Activated naive CD4-positive, alpha-beta T cell treated with anti-CD3 and anti-CD28 coated beads for 36 hours (primary cell): ENCODE measurements around the gene SHQ1. TPM values are rescaled to one million over a fixed set of nuclear protein-coding genes. Genes with fewer than 3 reads are reported as not detected.
"Not testable (repeated sequence)": the region's sequence is repeated elsewhere in the genome, so short reads cannot be mapped to it uniquely, and the experiment has no call there.

Experiments
- CTCF ChIA-PET: fragments of 350-600 bp; sonication (Branson Sonifier 250); formaldehyde crosslinking; loops from one replicate; lab custom pipeline; 2021; ENCODE audit warnings: antibody characterized with exemption; lab: Charles Lee
- DNase-seq: peaks from one replicate; pipeline ENCODE4 v3.0.0-alpha.2; 2020
- H3K27ac Mint-ChIP-seq: one replicate; pipeline ENCODE4 v1.8.0; 2021; ENCODE audit warnings: mild to moderate bottlenecking, mixed read lengths
- H3K27me3 Mint-ChIP-seq: one replicate; pipeline ENCODE4 v1.8.0; 2021; ENCODE audit warnings: low read depth, mixed read lengths
- H3K36me3 Mint-ChIP-seq: one replicate; pipeline ENCODE4 v1.8.0; 2021; ENCODE audit warnings: low read depth, mixed read lengths
- H3K4me1 Mint-ChIP-seq: one replicate; pipeline ENCODE4 v1.8.0; 2021; ENCODE audit warnings: low read depth, mixed read lengths
- H3K4me3 Mint-ChIP-seq: one replicate; pipeline ENCODE4 v1.8.0; 2021; ENCODE audit warnings: mild to moderate bottlenecking, moderate library complexity, mixed read lengths
- H3K9me3 Mint-ChIP-seq: one replicate; pipeline ENCODE4 v1.8.0; 2021; ENCODE audit warnings: mixed read lengths
- intact Hi-C: fragments of 100-400 bp; cut with micrococcal nuclease; formaldehyde crosslinking; loops from one replicate; pipeline ENCODE4 v1.15.1; 2023
- total RNA-seq, 2 experiments: library from RNA; stranded (reverse); gene quantifications; one replicate each; pipeline ENCODE4 v1.2.3, GENCODE V29; 2021

The SHQ1 gene
- total RNA-seq, 2 experiments from 2014 or later, result 19.9 to 20.5 TPM

DNA sequence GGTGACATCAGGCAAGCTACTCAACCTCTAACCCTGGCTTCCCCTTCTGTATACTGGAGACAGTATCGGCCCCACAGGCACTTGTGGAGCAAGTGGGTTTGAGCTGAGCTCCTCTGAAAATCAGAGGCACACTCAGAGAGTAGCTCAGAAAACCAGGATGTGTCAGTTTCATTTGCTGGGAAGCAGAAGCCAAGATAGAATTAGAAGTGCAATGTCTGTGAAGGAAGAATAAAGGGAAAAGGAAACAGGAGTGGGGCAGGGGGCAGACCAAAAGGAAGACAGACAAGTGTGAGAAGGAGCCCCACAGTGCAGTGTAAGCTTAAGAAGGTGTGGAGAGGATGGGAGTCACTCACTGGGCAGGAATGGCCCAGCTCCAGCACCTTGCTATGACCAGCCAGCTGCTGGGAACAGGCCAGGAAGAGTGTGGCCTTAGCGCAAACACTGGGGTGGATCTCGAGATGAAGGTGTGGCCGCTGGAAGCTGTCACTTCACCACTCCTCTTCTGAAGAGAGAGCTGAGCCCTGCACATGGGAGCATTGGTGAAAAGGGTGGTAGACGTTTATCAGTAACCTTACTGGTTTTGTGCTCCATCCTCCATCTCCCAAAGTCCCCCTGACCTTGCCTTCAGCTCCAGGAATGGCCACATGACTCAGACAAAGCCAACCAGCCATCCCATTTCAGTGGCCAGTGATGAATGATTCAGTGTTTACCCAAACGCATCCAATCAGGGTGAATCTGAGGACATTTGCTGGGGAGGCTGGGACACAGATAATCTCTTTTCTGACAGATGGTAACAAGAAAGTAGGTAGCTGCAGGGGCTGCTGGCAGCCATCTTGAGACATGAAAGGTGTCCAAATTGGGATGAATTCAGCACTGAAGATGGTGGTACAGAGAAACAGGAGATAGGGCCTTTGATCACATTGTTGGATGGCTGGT lies 108.4 kb downstream of the SHQ1 start:
- CTCF ChIA-PET, result interaction anchor here (0.7 to 2.0 kb wide), 4 partner anchors 11 to 80 kb away, joined by 3 to 8 read pairs (median 4); no protein-coding TSS in a partner anchor
- intact Hi-C loops, result loop anchor here (1.0 to 10.0 kb wide), 4 partner anchors 9 to 1015 kb away; partner anchors contain the start of gene EIF4E3
- no peak for DNase-seq
- H3K27me3 Mint-ChIP-seq, result no peaks in the 10 kb centered on the region
- peak overlapping the region; percentile 44 for H3K27ac Mint-ChIP-seq
- H3K36me3 Mint-ChIP-seq, result peaks cover 1% of the 10 kb centered on the region
- H3K4me3 Mint-ChIP-seq, result peak overlapping the region; percentile 83
- peaks cover 21% of the 10 kb centered on the region for H3K4me1 Mint-ChIP-seq
- H3K9me3 Mint-ChIP-seq, result peaks cover 5% of the 10 kb centered on the region

DNA sequence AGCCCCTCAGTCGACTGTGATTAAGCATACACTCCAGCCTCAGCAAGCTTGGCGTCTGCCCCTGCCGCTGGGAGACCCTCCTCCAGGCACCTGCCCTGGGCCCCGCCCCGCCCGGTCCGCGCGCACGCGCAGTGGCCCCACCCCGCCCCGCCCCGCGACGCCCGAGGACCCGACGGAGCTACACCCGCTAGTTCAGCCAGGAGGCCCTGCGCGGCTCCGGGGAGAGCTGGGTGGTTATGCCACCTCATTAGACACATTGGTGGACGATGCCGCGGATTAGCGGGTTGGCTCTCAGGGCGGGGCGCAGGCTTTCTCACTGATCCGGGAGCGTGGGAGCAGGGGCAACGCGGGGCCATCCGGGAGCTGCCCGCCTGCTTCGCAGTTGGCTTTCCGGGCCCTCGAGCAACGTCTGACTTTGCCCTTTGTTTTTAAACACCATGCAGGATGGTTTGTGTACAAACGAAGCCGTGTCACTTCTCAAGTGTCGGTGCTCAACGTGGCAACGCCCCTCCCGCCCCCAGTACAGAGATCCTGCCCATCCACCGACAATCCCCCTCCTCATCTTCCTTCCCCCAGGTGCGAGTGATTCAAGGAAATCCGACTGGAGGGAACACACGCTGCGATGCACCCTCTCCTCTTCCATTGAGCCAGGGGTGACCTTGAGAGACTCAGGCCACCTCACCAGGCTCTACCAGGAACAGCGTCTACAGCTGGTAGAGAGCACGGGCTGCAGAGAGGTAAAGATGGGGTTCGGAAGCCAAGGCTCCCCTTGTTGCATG lies 109.3 kb downstream of the SHQ1 start:
- intact Hi-C loops, result loop anchor here (1.0 to 5.0 kb wide), 4 partner anchors 9 to 83 kb away; no protein-coding TSS in a partner anchor
- Mint-ChIP-seq H3K4me1 (peaks cover 21% of the 10 kb centered on the region), H3K36me3 (peaks cover 1% of the 10 kb centered on the region), H3K4me3 (peak overlapping the region; percentile 83), H3K9me3 (peaks cover 9% of the 10 kb centered on the region), H3K27me3 (no peaks in the 10 kb centered on the region), H3K27ac (peak overlapping the region; percentile 51)
- DNase-seq, result peak; percentile 85
- CTCF ChIA-PET, result interaction anchor here (0.5 to 2.0 kb wide), 6 partner anchors 12 to 638 kb away, joined by 3 to 8 read pairs (median 3); no protein-coding TSS in a partner anchor

DNA sequence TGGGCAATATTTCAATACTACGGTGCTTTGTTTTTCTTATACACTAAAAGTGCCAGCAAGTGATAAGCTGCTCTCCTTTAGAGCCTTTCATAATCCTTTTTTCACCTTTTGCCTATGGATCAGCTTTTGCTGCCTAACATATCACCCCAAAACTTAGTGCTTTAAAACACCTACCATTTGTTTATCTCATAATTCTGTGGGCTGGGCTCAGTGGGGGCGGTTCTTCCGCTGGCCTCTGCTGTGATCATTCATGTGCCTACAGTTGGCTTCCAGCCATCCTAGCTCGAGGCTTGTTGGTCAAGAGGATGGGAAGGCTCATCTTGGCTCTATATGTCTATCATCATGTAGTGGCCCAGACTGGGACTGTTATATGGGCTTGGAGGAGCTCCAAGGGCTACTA lies 113.2 kb downstream of the SHQ1 start:
- Mint-ChIP-seq H3K4me1 (peaks cover 15% of the 10 kb centered on the region), H3K9me3 (peaks cover 23% of the 10 kb centered on the region)
- DNase-seq, CTCF ChIA-PET, H3K4me3 Mint-ChIP-seq, H3K36me3 Mint-ChIP-seq, H3K27me3 Mint-ChIP-seq, H3K27ac Mint-ChIP-seq: not testable (repeated sequence)
- intact Hi-C loops, result loop anchor here (5.0 kb wide), 1 partner anchor 67 kb away; no protein-coding TSS in a partner anchor

DNA sequence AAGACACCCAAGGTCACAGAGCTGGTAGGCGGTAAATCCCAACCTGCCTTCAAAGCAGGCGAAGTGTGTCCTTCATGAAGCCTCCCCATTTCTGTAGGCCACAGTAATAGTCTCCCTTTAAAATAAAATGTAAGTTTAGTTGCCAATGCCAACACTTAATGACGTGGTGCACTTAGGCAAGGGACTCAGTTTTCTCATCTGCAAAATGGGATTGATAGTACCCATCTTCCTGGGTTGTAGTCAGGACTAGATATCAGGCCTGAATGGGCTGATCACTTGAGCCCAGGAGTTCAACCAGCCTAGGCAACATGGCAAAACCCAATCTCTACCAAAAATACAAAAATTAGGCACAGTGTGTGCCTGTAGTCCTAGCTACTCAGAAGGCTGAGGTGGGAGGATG lies 114.6 kb downstream of the SHQ1 start:
- H3K36me3 Mint-ChIP-seq, result peaks cover 6% of the 10 kb centered on the region
- CTCF ChIA-PET, result interaction anchor here (0.6 kb wide), 1 partner anchor 10 kb away, joined by 3 read pairs; no protein-coding TSS in a partner anchor
- no peak overlapping the region for H3K27ac Mint-ChIP-seq
- H3K4me1 Mint-ChIP-seq, result peaks cover 3% of the 10 kb centered on the region
- no peak for DNase-seq
- intact Hi-C loops, result no loop called here
- H3K27me3 Mint-ChIP-seq, result no peaks in the 10 kb centered on the region
- no peak overlapping the region for H3K4me3 Mint-ChIP-seq
- peaks cover 23% of the 10 kb centered on the region for H3K9me3 Mint-ChIP-seq

DNA sequence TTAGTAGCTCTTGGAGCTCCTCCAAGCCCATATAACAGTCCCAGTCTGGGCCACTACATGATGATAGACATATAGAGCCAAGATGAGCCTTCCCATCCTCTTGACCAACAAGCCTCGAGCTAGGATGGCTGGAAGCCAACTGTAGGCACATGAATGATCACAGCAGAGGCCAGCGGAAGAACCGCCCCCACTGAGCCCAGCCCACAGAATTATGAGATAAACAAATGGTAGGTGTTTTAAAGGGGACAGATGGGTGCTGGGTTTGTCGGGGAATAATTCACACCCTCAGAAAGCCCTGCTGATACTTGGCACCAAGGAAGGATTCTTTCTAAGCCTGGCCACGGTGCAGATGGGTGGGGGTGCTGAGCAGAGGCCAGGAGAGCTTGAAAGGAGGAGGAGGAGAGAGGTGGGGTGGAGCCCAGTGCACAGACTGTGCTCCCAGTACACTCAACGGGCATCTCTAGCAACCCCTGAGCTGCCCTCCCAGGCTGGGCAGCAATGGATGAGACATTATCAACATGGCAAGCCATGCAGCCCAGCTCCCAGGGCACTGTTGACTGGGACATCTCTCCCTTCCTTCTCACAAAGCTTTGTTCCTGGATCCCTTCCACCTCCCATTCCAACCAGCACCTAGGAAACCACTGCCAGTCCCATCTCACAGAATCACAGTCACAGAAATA lies 115.4 kb downstream of the SHQ1 start:
- H3K4me1 Mint-ChIP-seq, H3K4me3 Mint-ChIP-seq, H3K27me3 Mint-ChIP-seq, DNase-seq, H3K27ac Mint-ChIP-seq, CTCF ChIA-PET, intact Hi-C loops, H3K36me3 Mint-ChIP-seq: not testable (repeated sequence)
- H3K9me3 Mint-ChIP-seq, result peaks cover 23% of the 10 kb centered on the region

DNA sequence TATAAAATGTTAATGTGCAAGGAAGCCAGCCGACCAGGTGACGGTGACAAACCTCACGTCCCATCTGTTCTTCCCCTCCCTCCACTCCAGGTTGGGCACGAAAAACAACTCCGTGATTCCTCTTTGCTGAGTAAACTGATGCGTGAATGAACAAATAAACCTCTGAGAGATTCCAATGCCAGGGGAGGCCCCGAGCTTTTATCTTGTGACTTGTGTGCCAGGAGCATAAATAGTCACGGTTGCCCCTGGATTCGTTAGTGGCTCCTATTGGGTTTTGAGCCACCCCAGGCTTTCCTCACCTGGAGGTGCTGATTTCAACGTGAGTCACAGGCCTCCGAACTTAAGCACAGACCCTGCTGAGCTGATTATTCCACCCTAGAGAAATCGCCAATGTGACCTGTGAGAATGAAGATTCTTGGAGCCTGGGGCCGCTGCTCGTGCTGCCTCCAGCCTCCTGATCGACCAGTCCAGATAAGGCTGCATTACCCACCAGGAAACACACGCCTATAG lies 119.2 kb downstream of the SHQ1 start:
- Mint-ChIP-seq H3K4me1 (peaks cover 4% of the 10 kb centered on the region), H3K27me3 (no peaks in the 10 kb centered on the region), H3K4me3 (no peak overlapping the region), H3K9me3 (peaks cover 14% of the 10 kb centered on the region), H3K36me3 (peaks cover 6% of the 10 kb centered on the region), H3K27ac (no peak overlapping the region)
- intact Hi-C loops, result loop anchor here (10.0 kb wide), 1 partner anchor 384 kb away; no protein-coding TSS in a partner anchor
- CTCF ChIA-PET, result no interaction called here
- no peak for DNase-seq

DNA sequence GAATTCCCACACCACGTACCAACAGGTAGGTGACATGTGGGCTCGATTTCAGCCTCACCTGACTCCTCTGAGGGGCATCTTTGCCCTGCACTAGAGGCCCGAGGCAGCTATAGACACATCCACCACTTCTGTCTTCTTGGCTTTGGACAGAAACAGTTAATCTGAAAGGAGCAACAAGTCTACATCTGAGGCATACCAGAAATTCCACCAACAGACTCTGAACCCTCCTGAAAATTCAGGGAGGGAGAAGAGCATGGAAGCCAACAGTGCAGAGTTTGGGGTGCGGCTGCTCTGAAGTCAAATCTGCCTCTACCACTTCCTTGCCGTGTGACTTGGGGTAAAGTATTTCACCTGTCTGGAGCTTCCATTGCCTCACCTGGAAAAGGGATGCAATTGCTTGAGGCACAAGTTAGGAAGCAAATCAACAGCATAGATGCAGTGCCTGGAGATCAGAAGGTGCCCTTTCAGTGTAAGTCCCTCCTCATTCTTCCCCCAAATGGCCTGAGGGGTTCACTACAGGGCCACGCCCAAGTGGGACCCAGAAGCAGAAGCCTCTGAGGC lies 119.8 kb downstream of the SHQ1 start:
- no peaks in the 10 kb centered on the region for H3K27me3 Mint-ChIP-seq
- DNase-seq, result no peak

DNA sequence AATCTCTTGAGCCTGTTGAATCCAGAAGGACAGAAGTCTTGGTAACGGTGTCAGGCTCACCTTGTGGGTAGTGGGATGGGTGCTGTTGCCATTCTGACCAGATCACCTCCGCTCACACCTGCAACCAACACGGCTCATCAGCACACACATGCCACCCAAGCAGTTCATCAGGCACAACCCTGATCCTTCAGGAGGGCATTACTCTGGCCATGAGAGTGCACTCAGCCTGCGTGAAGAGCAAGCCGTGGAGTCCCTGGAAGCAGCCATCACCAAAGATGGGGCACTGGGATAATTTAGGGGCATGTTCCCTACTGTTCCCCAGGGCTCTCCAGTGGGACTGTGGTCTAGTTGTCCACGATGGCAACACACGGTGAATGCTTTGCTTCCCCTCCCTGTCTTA lies 120.5 kb downstream of the SHQ1 start:
- no peaks in the 10 kb centered on the region for H3K27me3 Mint-ChIP-seq
- CTCF ChIA-PET, result interaction anchor here (1.4 kb wide), 1 partner anchor 61 kb away, joined by 3 read pairs; no protein-coding TSS in a partner anchor
- no peak overlapping the region for H3K4me3 Mint-ChIP-seq
- DNase-seq, result no peak
- H3K4me1 Mint-ChIP-seq, result peaks cover 15% of the 10 kb centered on the region
- intact Hi-C loops, result loop anchor here (10.0 kb wide), 1 partner anchor 383 kb away; no protein-coding TSS in a partner anchor
- H3K9me3 Mint-ChIP-seq, result peaks cover 6% of the 10 kb centered on the region
- H3K36me3 Mint-ChIP-seq, result peaks cover 4% of the 10 kb centered on the region
- H3K27ac Mint-ChIP-seq, result no peak overlapping the region

More for the DNA sequence above, 119.8 kb downstream of the SHQ1 start:
- Mint-ChIP-seq H3K4me1 (peaks cover 9% of the 10 kb centered on the region), H3K9me3 (peaks cover 13% of the 10 kb centered on the region), H3K27ac (no peak overlapping the region), H3K4me3 (no peak overlapping the region), H3K36me3 (peaks cover 6% of the 10 kb centered on the region)
- CTCF ChIA-PET, result no interaction called here
- intact Hi-C loops, result loop anchor here (10.0 kb wide), 1 partner anchor 384 kb away; no protein-coding TSS in a partner anchor

DNA sequence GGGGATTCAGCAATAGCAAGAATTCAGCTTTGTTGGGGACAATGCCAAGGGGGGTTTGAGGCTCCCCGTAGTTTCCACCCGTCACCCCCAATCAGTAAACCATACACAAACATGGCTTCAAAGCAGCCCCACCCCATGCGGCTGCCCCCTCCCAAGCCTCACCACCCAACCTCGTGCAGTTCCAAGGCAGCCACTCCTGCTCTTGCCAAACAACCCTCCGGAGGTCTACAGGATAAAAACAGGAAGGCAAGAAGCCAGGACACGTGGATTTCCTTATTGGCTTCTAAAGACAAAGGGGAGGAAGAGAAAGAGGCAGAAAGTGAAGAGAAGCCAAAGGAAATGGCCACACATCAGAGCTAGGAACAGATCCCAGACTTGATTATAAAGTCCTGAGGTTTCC lies 121.1 kb downstream of the SHQ1 start:
- H3K4me1 Mint-ChIP-seq, result peaks cover 17% of the 10 kb centered on the region
- DNase-seq, result no peak
- CTCF ChIA-PET, result interaction anchor here (1.4 kb wide), 1 partner anchor 61 kb away, joined by 3 read pairs; no protein-coding TSS in a partner anchor
- intact Hi-C loops, result loop anchor here (10.0 kb wide), 1 partner anchor 382 kb away; no protein-coding TSS in a partner anchor
- no peak overlapping the region for H3K4me3 Mint-ChIP-seq
- H3K27ac Mint-ChIP-seq, result no peak overlapping the region
- no peaks in the 10 kb centered on the region for H3K27me3 Mint-ChIP-seq
- peaks cover 4% of the 10 kb centered on the region for H3K9me3 Mint-ChIP-seq
- peaks cover 4% of the 10 kb centered on the region for H3K36me3 Mint-ChIP-seq

DNA sequence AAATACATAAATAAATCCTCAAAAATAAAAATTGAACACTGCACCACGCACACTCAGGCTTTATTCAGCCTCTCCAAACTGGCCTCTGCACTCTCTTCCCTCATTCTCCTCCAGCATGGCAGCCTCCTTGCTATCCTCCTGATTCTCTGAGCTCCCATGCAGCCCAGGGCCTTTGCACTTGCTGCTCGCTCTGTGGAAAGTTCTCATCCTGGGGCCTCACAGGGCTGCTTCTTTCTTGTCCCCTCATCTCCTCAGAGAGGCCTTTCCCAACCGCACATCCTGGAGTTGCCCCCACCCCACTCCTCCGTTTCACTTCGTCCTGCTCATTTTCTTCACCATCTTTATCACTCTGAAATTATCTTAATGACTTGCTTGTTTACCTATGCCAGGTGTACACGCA lies 123.0 kb downstream of the SHQ1 start:
- Mint-ChIP-seq H3K36me3 (no peaks in the 10 kb centered on the region), H3K9me3 (no peaks in the 10 kb centered on the region), H3K27ac (no peak overlapping the region), H3K27me3 (no peaks in the 10 kb centered on the region), H3K4me1 (peaks cover 17% of the 10 kb centered on the region), H3K4me3 (no peak overlapping the region)
- intact Hi-C loops, result loop anchor here (10.0 kb wide), 1 partner anchor 380 kb away; no protein-coding TSS in a partner anchor
- no peak for DNase-seq
- CTCF ChIA-PET, result no interaction called here

DNA sequence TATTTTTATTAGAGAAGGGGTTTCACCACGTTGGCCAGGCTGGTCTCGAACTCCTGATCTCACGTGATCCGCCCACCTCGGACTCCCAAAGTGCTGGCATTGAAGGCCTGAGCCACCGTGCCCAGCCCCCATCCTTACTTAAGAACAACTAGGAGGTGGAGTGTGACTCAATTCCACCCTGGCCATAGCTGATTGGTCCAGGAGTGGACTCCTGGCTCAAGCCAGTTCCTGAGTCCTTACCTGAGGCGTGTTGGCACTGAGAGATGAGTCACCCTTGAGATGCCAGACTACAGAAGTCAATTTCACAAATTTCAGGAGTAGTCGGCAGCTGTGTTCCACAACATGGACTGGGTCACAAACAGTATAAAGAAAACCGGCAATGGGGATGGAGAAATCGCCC lies 124.2 kb downstream of the SHQ1 start:
- CTCF ChIA-PET, result interaction anchor here (0.6 to 1.7 kb wide), 7 partner anchors 10 to 845 kb away, joined by 3 to 6 read pairs (median 3); no protein-coding TSS in a partner anchor
- intact Hi-C loops, result loop anchor here (5.0 to 10.0 kb wide), 2 partner anchors 297 to 379 kb away; no protein-coding TSS in a partner anchor

More for the DNA sequence above, 124.2 kb downstream of the SHQ1 start:
- Mint-ChIP-seq H3K4me3 (no peak overlapping the region), H3K4me1 (peaks cover 17% of the 10 kb centered on the region), H3K36me3 (no peaks in the 10 kb centered on the region), H3K27ac (no peak overlapping the region), H3K27me3 (no peaks in the 10 kb centered on the region), H3K9me3 (no peaks in the 10 kb centered on the region)
- DNase-seq, result no peak
